Sigmoid colon (tissue), 4 donors: Measurements from ENCODE around the gene NDUFB2.

Experiments used
- EP300 ChIP-seq, 4 donors: sonication (generic); formaldehyde crosslinking; IDR thresholded peaks; one replicate each; pipeline ENCODE4 v1.6.1; 2017; ENCODE audit warnings: antibody characterized with exemption in 4 of 4
- POLR2A ChIP-seq, 2 donors: fragments of 450-650 bp; IDR thresholded peaks; one replicate each; pipeline ENCODE4 v1.6.1; 2016; ENCODE audit warnings: antibody characterized with exemption in 2 of 2, mild to moderate bottlenecking in 2 of 2, moderate library complexity in 2 of 2
- POLR2AphosphoS5 ChIP-seq, 4 donors: sonication (generic); formaldehyde crosslinking; IDR thresholded peaks; one replicate each; pipeline ENCODE4 v1.6.1; 2017; ENCODE audit warnings: antibody characterized with exemption in 4 of 4
- TF ChIP-seq, protein P1 (sequence below), 4 experiments: fragments of 450-650 bp in 3 of 4; fragments of 200-600 bp in 1 of 4; IDR thresholded peaks; one replicate each; pipeline ENCODE4 v1.5.1; 2016 to 2019; ENCODE audit warnings: antibody characterized with exemption in 4 of 4, mild to moderate bottlenecking in 3 of 4, moderate library complexity in 2 of 4

DNA sequence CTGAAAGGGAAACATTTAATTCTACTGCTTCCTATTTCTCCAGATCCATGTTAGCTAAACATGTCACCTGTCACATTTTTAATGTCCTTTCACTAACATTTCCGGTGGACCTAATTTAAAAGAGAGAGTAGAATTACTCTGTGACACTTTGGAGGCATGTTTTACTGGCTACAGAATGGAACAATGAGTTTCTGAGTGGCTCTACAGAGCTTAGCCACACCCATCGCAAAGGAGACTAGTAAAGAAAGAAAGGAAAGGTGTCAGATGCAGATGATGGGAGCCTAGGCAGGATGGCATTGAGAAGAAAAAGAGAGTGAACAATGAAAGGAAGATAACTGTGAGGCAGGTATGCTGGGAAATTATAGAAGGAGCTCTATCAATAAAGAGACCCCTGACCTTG, 35.9 kb downstream of the NDUFB2 start:
- TF ChIP-seq POLR2AphosphoS5 (IDR thresholded peaks at IDR 0.05) (no peak), EP300 (IDR thresholded peaks at IDR 0.05) (no peak), POLR2A (IDR thresholded peaks at IDR 0.05) (no peak)
- TF ChIP-seq, protein P1, sequence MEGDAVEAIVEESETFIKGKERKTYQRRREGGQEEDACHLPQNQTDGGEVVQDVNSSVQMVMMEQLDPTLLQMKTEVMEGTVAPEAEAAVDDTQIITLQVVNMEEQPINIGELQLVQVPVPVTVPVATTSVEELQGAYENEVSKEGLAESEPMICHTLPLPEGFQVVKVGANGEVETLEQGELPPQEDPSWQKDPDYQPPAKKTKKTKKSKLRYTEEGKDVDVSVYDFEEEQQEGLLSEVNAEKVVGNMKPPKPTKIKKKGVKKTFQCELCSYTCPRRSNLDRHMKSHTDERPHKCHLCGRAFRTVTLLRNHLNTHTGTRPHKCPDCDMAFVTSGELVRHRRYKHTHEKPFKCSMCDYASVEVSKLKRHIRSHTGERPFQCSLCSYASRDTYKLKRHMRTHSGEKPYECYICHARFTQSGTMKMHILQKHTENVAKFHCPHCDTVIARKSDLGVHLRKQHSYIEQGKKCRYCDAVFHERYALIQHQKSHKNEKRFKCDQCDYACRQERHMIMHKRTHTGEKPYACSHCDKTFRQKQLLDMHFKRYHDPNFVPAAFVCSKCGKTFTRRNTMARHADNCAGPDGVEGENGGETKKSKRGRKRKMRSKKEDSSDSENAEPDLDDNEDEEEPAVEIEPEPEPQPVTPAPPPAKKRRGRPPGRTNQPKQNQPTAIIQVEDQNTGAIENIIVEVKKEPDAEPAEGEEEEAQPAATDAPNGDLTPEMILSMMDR (IDR thresholded peaks at IDR 0.05): no peak
